Breast epithelium (tissue), 3 donors: Measurements from ENCODE around the gene RNF41.

Experiments used
- POLR2A ChIP-seq: fragments of 450-650 bp; IDR thresholded peaks from one replicate; pipeline ENCODE4 v1.6.1; 2016; ENCODE audit warnings: antibody characterized with exemption, mild to moderate bottlenecking, moderate library complexity
- TF ChIP-seq, protein P1 (sequence below), 3 donors: fragments of 450-650 bp; IDR thresholded peaks; one replicate each; pipeline ENCODE4 v1.5.1; 2016 to 2017; ENCODE audit warnings: antibody characterized with exemption in 3 of 3, mild to moderate bottlenecking in 3 of 3, moderate library complexity in 3 of 3

- no peak for TF ChIP-seq POLR2A
- TF ChIP-seq, protein P1, sequence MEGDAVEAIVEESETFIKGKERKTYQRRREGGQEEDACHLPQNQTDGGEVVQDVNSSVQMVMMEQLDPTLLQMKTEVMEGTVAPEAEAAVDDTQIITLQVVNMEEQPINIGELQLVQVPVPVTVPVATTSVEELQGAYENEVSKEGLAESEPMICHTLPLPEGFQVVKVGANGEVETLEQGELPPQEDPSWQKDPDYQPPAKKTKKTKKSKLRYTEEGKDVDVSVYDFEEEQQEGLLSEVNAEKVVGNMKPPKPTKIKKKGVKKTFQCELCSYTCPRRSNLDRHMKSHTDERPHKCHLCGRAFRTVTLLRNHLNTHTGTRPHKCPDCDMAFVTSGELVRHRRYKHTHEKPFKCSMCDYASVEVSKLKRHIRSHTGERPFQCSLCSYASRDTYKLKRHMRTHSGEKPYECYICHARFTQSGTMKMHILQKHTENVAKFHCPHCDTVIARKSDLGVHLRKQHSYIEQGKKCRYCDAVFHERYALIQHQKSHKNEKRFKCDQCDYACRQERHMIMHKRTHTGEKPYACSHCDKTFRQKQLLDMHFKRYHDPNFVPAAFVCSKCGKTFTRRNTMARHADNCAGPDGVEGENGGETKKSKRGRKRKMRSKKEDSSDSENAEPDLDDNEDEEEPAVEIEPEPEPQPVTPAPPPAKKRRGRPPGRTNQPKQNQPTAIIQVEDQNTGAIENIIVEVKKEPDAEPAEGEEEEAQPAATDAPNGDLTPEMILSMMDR (IDR thresholded peaks at IDR 0.05), result no peak
Observed at GRCh38 chr12:56202838-56203237, 18.9 kb downstream of the RNF41 start.
